CD4-positive, alpha-beta T cell treated with Interleukin-21 for 1 hour (primary cell): ENCODE results near the gene VWF.

Experiments used
- DNase-seq: peaks from one replicate; pipeline ENCODE4 v3.0.0-alpha.2; 2020

VWF gene

GRCh38 chr12:5971194-5971850, 153.1 kb downstream of the VWF start:
- DNase-seq = no peak

- no peak for DNase-seq
These were observed 154.3 kb downstream of the VWF start for GRCh38 chr12:5969974-5970690.

GRCh38 chr12:5969156-5969973, 155.1 kb downstream of the VWF start:
- no peak for DNase-seq

- DNase-seq = no peak
These were observed 156.6 kb downstream of the VWF start for GRCh38 chr12:5967645-5968415.

- no peak for DNase-seq
These were observed 157.9 kb downstream of the VWF start for GRCh38 chr12:5966486-5967095.

GRCh38 chr12:5965950-5966383, 158.5 kb downstream of the VWF start:
- peak; percentile 29 for DNase-seq

- DNase-seq = no peak
These were observed 159.3 kb downstream of the VWF start for GRCh38 chr12:5964913-5965900.

- no peak for DNase-seq
These were observed 161.0 kb downstream of the VWF start for GRCh38 chr12:5963515-5963914.

- no peak for DNase-seq
These were observed 163.7 kb downstream of the VWF start for GRCh38 chr12:5960783-5961182.

- DNase-seq = no peak
These were observed 167.5 kb downstream of the VWF start for GRCh38 chr12:5956987-5957386.

- DNase-seq = no peak
These were observed 169.8 kb downstream of the VWF start for GRCh38 chr12:5954661-5955060.

GRCh38 chr12:5953835-5954586, 170.5 kb downstream of the VWF start:
- no peak for DNase-seq

GRCh38 chr12:5952031-5952430, 172.4 kb downstream of the VWF start:
- DNase-seq = no peak

- DNase-seq = no peak
These were observed 175.8 kb downstream of the VWF start for GRCh38 chr12:5948696-5949095.

- no peak for DNase-seq
These were observed 177.5 kb downstream of the VWF start for GRCh38 chr12:5947006-5947405.

- no peak for DNase-seq
These were observed 178.1 kb downstream of the VWF start for GRCh38 chr12:5946388-5946787.

GRCh38 chr12:5945071-5946008, 179.1 kb downstream of the VWF start, which contains the start of gene ANO2:
ANO2 (minus strand) TSS chr12:5945259; CDS start chr12:5945217, 42 bp downstream.
- no peak for DNase-seq

- DNase-seq = no peak
These were observed 179.8 kb downstream of the VWF start for GRCh38 chr12:5944688-5945070.

GRCh38 chr12:5944053-5944452, 180.4 kb downstream of the VWF start:
- no peak for DNase-seq
